Nephron progenitor cell (in vitro differentiated cells): ENCODE data around the gene FKBP1A.

Experiments used
- DNase-seq: peaks from one replicate; pipeline ENCODE4 v3.0.0; 2021
- H3K27ac Mint-ChIP-seq: 2 replicates; pipeline ENCODE4 v1.8.0; 2021; ENCODE audit warnings: mild to moderate bottlenecking, moderate library complexity, mixed read lengths
- H3K27me3 Mint-ChIP-seq: 2 replicates; pipeline ENCODE4 v1.8.0; 2021; ENCODE audit warnings: mild to moderate bottlenecking, low read depth, mixed read lengths; ENCODE audit not compliant: poor library complexity
- H3K36me3 Mint-ChIP-seq: 2 replicates; pipeline ENCODE4 v1.8.0; 2021; ENCODE audit warnings: low read depth, mixed read lengths
- H3K4me1 Mint-ChIP-seq: 2 replicates; pipeline ENCODE4 v1.8.0; 2021; ENCODE audit warnings: mixed read lengths
- H3K4me3 Mint-ChIP-seq: 2 replicates; pipeline ENCODE4 v1.8.0; 2021; ENCODE audit warnings: mild to moderate bottlenecking, moderate library complexity, mixed read lengths
- H3K9me3 Mint-ChIP-seq: 2 replicates; pipeline ENCODE4 v1.8.0; 2021; ENCODE audit warnings: mild to moderate bottlenecking, moderate library complexity, mixed read lengths
- CTCF ChIP-seq: fragments of 200-600 bp; sonication (generic); IDR thresholded peaks from 2 replicates; pipeline ENCODE4 v1.5.0; 2021; ENCODE audit warnings: antibody characterized with exemption

The FKBP1A gene

GRCh38 chr20:1397710-1398109, 4.9 kb upstream of the FKBP1A start:
- peaks cover 5% of the 10 kb centered on the region for H3K9me3 Mint-ChIP-seq

GRCh38 chr20:1396702-1397101, 3.8 kb upstream of the FKBP1A start:
- H3K9me3 Mint-ChIP-seq, result no peaks in the 10 kb centered on the region
- TF ChIP-seq CTCF, result no peak
- peaks cover 16% of the 10 kb centered on the region for H3K27me3 Mint-ChIP-seq
- no peak for DNase-seq
- no peaks in the 10 kb centered on the region for H3K36me3 Mint-ChIP-seq
- no peak overlapping the region for H3K27ac Mint-ChIP-seq
- H3K4me3 Mint-ChIP-seq, result no peak overlapping the region
- H3K4me1 Mint-ChIP-seq, result peaks cover 53% of the 10 kb centered on the region

More at GRCh38 chr20:1397710-1398109, 4.9 kb upstream of the FKBP1A start:
- H3K4me3 Mint-ChIP-seq, result no peak overlapping the region
- H3K27me3 Mint-ChIP-seq, result peaks cover 16% of the 10 kb centered on the region
- H3K27ac Mint-ChIP-seq, result no peak overlapping the region
- H3K4me1 Mint-ChIP-seq, result peaks cover 58% of the 10 kb centered on the region
- no peak for DNase-seq
- TF ChIP-seq CTCF, result no peak
- no peaks in the 10 kb centered on the region for H3K36me3 Mint-ChIP-seq

GRCh38 chr20:1396264-1396663, 3.4 kb upstream of the FKBP1A start:
- Mint-ChIP-seq H3K9me3 (no peaks in the 10 kb centered on the region), H3K27ac (no peak overlapping the region), H3K27me3 (peaks cover 16% of the 10 kb centered on the region), H3K4me1 (peaks cover 53% of the 10 kb centered on the region), H3K36me3 (no peaks in the 10 kb centered on the region), H3K4me3 (no peak overlapping the region)
- DNase-seq, result no peak
- no peak for TF ChIP-seq CTCF

- no peak for TF ChIP-seq CTCF
- no peak overlapping the region for H3K4me3 Mint-ChIP-seq
- no peaks in the 10 kb centered on the region for H3K36me3 Mint-ChIP-seq
- no peak for DNase-seq
- no peak overlapping the region for H3K27ac Mint-ChIP-seq
- peaks cover 16% of the 10 kb centered on the region for H3K27me3 Mint-ChIP-seq
- H3K9me3 Mint-ChIP-seq, result no peaks in the 10 kb centered on the region
- peaks cover 53% of the 10 kb centered on the region for H3K4me1 Mint-ChIP-seq
These were observed 1.8 kb upstream of the FKBP1A start for GRCh38 chr20:1394686-1395085.

GRCh38 chr20:1393507-1393882, 641 bp upstream of the FKBP1A start:
- peak overlapping the region; percentile 93 for H3K4me3 Mint-ChIP-seq
- H3K4me1 Mint-ChIP-seq, result peaks cover 53% of the 10 kb centered on the region
- H3K36me3 Mint-ChIP-seq, result no peaks in the 10 kb centered on the region
- no peak for DNase-seq
- no peak overlapping the region for H3K27ac Mint-ChIP-seq
- peaks cover 16% of the 10 kb centered on the region for H3K27me3 Mint-ChIP-seq
- H3K9me3 Mint-ChIP-seq, result no peaks in the 10 kb centered on the region
- no peak for TF ChIP-seq CTCF

- Mint-ChIP-seq H3K9me3 (no peaks in the 10 kb centered on the region), H3K27me3 (peaks cover 16% of the 10 kb centered on the region), H3K27ac (peak overlapping the region; percentile 89), H3K36me3 (no peaks in the 10 kb centered on the region), H3K4me1 (peaks cover 55% of the 10 kb centered on the region), H3K4me3 (peak overlapping the region; percentile 94)
- TF ChIP-seq CTCF, result no peak
- no peak for DNase-seq
These were observed 486 bp downstream of the FKBP1A start for GRCh38 chr20:1392443-1392692.
